GM12872 (cell line): ENCODE results near the gene PRRC2B.

ENCODE experiments used
- CTCF ChIP-seq: IDR thresholded peaks from 3 replicates; pipeline ENCODE4 v1.5.1; 2011; ENCODE audit warnings: low read depth, mild to moderate bottlenecking, low read length, moderate library complexity; ENCODE audit not compliant: insufficient read depth

The PRRC2B gene

GRCh38 chr9:131539223-131539923, 145.5 kb downstream of the PRRC2B start:
- TF ChIP-seq CTCF, result no peak

- TF ChIP-seq CTCF, result no peak
These were observed 149.3 kb downstream of the PRRC2B start for GRCh38 chr9:131543141-131543540.

GRCh38 chr9:131545003-131545785, 151.3 kb downstream of the PRRC2B start, which contains the start of gene PRRT1B:
PRRT1B (plus strand) TSS chr9:131545523; CDS start chr9:131545616, 93 bp downstream.
- TF ChIP-seq CTCF, result no peak

- no peak for TF ChIP-seq CTCF
These were observed 152.0 kb downstream of the PRRC2B start for GRCh38 chr9:131545786-131546335.

- TF ChIP-seq CTCF, result no peak
These were observed 152.6 kb downstream of the PRRC2B start for GRCh38 chr9:131546336-131547084.
